SK-N-MC (cell line): ENCODE data around the gene DND1.
"Not testable (repeated sequence)": the region's sequence is repeated elsewhere in the genome, so short reads cannot be mapped to it uniquely, and the experiment has no call there.

ENCODE experiments used
- DNase-seq: peaks from one replicate; pipeline ENCODE4 v3.0.0-alpha.2; 2011; ENCODE audit warnings: low read depth, low spot score
- H3K27ac ChIP-seq: fragments of 200-600 bp; sonication (generic); 2 replicates; pipeline ENCODE4 v1.5.1; 2016; ENCODE audit warnings: mixed run types
- H3K36me3 ChIP-seq: fragments of 200-600 bp; sonication (generic); 2 replicates; pipeline ENCODE4 v1.6.1; 2017; ENCODE audit warnings: antibody characterized with exemption, low read length, mixed read lengths; ENCODE audit not compliant: insufficient read depth
- H3K4me3 ChIP-seq: fragments of 200-600 bp; sonication (generic); 2 replicates; pipeline ENCODE4 v1.5.1; 2016
- H3K9ac ChIP-seq: fragments of 200-600 bp; sonication (generic); 2 replicates; pipeline ENCODE4 v1.8.0; 2017; ENCODE audit warnings: mixed run types, mixed read lengths; ENCODE audit not compliant: insufficient read length
- H3K9me3 ChIP-seq: fragments of 200-600 bp; sonication (generic); 2 replicates; pipeline ENCODE4 v1.6.1; 2017; ENCODE audit warnings: low read depth, mild to moderate bottlenecking, antibody characterized with exemption, low read length, moderate library complexity, mixed read lengths
- EZH2 ChIP-seq: fragments of 200-600 bp; sonication (generic); IDR thresholded peaks from one replicate; pipeline ENCODE4 v1.6.1; 2017; ENCODE audit warnings: antibody characterized with exemption
- FOXP2 ChIP-seq: optimal IDR thresholded peaks from 2 replicates; pipeline ENCODE3; 2011; ENCODE audit warnings: mild to moderate bottlenecking, moderate library complexity; ENCODE audit not compliant: insufficient read depth; ENCODE audit errors: extremely low read length, control extremely low read depth
- POLR2AphosphoS5 ChIP-seq: IDR thresholded peaks from 2 replicates; pipeline ENCODE4 v1.6.1; 2012; ENCODE audit warnings: mild to moderate bottlenecking, low read depth, low read length, borderline replicate concordance

Gene DND1

DNA sequence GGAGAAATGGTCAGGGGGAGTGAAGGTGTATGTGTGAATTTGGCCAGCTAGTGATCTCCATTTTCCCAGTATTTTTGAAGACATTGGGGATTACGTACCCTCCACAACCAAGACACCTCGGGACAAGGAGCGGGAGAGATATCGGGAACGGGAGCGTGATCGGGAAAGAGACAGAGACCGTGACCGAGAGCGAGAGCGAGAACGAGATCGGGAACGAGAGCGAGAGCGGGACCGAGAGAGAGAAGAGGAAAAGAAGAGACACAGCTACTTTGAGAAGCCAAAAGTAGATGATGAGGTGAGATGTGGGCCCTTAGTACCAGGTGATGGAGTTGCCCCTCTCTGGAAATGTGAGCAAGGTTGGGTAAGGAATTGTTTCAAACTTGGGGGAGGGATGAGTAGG lies 14.5 kb downstream of the DND1 start:
- H3K36me3 ChIP-seq = peaks cover 81% of the 10 kb centered on the region
- H3K27ac ChIP-seq = no peak overlapping the region
- H3K4me3 ChIP-seq = no peak overlapping the region
- DNase-seq = no peak
- no peak overlapping the region for H3K9ac ChIP-seq
- no peaks in the 10 kb centered on the region for H3K9me3 ChIP-seq
- TF ChIP-seq POLR2AphosphoS5 (no peak), EZH2 (no peak), FOXP2 (no peak)

DNA sequence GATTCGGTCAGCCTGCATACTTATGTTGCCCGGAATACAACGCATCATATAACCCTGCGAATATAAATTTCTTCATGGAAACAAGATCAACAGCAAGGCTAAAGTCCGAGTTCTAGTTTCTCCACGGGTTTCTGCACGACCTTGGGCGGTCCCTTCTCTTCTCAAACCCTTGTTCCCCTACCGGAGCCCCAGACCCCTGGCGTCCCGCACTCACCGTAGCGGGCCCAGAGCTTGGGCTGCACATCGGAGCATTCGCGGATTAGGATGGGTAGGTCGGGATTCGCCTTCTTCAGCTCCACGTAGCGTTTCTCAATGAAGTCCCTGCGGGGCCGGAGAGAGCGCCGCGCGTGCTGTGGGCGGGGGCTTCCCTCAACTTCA lies 26.3 kb downstream of the DND1 start:
- TF ChIP-seq POLR2AphosphoS5 (no peak), FOXP2 (no peak), EZH2 (no peak)
- no peak for DNase-seq
- H3K36me3 ChIP-seq = peaks cover 57% of the 10 kb centered on the region
- peak overlapping the region; percentile 93 for H3K9ac ChIP-seq
- no peak overlapping the region for H3K27ac ChIP-seq
- H3K4me3 ChIP-seq = peak overlapping the region; percentile 85
- no peaks in the 10 kb centered on the region for H3K9me3 ChIP-seq

DNA sequence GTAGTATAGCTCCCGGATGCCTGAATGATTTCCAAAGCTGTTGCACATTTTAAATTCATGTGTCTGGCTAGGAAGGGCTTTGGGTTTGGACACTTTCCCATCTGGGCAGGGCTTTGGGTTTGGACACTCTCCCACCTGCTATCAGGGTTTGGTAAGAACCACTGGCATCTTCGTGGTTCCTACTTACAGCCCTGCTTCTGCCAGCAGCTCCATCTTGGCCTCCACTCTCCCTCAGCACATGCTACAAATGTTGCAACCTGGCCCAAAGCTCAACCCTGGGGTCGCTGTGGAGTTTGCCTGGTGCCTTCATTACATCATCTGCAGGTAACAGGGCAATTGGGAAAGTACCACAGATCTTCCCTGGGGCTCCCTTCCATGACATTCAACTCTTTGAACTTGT lies 30.7 kb downstream of the DND1 start:
- Histone ChIP-seq H3K9ac (no peak overlapping the region), H3K27ac (no peak overlapping the region), H3K4me3 (no peak overlapping the region), H3K36me3 (peaks cover 30% of the 10 kb centered on the region), H3K9me3 (no peaks in the 10 kb centered on the region)
- no peak for DNase-seq
- TF ChIP-seq FOXP2 (no peak), EZH2 (no peak), POLR2AphosphoS5 (no peak)

DNA sequence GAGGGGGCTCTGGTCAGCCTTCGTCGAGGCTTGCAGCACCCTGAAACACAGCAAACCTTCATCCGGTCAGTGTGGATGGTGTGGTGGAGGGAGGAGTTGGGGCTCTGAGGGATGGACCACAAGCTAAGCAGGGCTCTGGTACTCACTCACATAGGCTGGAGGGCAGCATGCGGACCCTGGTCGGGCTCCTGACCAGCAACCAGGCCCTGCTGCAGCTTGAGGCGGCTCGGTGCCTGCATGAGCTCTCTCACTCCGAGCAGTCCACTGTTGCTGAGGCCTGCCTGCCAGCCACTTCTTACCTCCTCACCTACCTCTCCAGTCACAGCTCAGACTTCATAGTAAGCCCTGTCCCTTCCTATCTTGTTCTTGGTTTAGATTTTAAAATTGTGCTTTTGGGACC lies 31.7 kb downstream of the DND1 start:
- no peak for DNase-seq
- Histone ChIP-seq H3K9ac (no peak overlapping the region), H3K36me3 (peaks cover 30% of the 10 kb centered on the region), H3K4me3 (no peak overlapping the region), H3K9me3 (no peaks in the 10 kb centered on the region), H3K27ac (no peak overlapping the region)
- TF ChIP-seq POLR2AphosphoS5 (no peak), EZH2 (no peak), FOXP2 (no peak)

DNA sequence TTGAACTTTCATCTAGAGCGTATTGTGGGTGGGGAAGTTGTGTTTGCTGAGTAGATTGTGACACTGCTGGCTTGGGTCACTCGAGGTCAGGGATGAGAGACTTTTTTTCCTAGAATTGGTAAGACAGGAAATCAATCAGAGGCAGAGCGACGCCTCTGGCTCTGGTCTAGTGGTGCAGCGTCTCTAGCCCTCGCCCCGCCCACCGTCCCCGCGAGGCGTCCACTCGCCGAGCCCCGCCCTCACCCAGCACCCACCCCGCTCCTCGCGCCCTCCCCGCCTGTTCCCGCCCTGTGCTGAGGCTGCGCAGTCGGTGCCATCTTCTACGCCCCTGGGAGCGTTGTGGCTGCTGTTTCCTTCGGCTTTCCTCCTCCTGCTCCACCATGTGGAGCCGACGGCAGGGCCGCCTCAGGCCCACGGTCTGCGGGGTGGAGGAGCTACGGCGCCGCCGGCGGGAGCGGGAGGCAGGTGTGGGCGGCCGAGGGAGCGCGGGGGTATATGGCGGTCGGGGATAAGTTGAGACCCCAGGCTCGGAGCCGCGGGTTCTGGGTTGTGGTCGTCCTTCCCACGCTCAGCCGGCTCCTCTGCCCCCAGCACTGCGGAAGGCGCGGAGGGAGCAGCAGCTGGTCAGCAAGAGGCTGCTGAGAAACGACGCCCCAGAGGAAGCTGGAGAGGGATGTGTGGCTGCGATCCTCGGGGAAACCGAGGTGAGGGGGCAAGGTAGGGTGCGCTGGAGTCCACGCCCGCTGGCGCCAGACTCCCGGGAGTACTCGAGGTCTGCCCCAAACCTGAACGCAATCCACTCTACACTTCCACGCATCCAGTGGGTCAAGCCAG lies 34.0 kb downstream of the DND1 start, which contains the start of gene TMCO6:
TSS of gene TMCO6 (plus strand) at position 304 of the 834 bp plus-strand sequence. CDS start at position 381, 77 bp downstream.
- Histone ChIP-seq H3K9ac (peak within 1 kb of the TSS; percentile 91), H3K4me3 (peak within 1 kb of the TSS; percentile 93)
- DNase-seq = peak; percentile 67

DNA sequence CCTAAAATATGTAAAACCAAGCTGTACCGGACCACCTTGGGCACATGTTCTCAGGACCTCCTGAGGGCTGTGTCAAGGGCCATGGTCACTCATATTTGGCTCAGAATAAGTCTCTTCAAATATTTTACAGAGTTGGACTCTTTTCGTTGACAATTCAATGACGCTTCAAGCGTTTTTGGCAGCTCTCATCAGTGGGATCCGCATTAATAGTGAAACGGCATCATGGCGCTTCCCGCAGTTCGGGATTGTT lies 34.6 kb downstream of the DND1 start:
- Histone ChIP-seq H3K36me3 (peaks cover 11% of the 10 kb centered on the region), H3K4me3 (peak overlapping the region; percentile 93), H3K9ac (peak overlapping the region; percentile 62), H3K27ac (peak overlapping the region; percentile 84)
- H3K9me3 ChIP-seq, DNase-seq: not testable (repeated sequence)

More for the DNA sequence above, 34.0 kb downstream of the DND1 start, which contains the start of gene TMCO6:
- H3K9me3 ChIP-seq = no peaks in the 10 kb centered on the region
- peaks cover 16% of the 10 kb centered on the region for H3K36me3 ChIP-seq
- peak within 1 kb of the TSS; percentile 84 for H3K27ac ChIP-seq
- TF ChIP-seq FOXP2 (no peak), EZH2 (no peak), POLR2AphosphoS5 (peak; percentile 98)

DNA sequence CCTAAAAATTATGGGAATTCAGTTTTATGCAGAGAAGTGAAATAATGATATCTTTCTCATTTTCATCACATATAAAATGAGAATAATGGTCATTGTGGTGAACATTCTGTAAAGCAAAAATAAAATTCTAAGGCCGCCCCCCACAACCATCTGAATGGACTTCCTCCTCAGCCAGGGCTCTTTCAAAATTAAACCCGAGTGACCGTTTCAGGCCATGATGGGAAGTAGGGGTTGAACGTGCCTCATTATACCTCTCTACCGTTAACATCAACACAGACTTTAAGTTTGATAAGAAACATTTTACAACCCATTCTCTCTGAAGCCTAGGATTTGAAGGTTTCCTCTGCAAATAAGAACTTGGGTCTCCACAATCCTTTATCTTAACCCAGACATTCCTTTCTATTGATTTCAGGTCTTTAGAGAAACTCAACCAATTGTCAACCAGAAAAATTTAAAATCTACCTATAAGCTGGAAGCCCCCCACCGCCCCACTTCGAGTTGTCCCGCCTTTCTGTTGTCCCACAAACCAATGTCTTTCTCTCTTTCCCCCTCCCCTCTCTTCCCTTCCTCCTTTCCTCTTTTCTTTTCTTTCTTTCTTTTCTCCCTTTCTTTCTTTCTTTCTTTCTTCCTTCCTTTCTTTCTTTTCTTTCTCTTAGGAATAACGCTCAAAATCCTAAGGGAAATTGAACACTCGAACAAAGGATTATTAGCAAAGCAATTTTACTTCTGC lies 35.8 kb downstream of the DND1 start:
- Histone ChIP-seq H3K36me3 (peaks cover 2% of the 10 kb centered on the region; the same call in 1 of the 2 replicates), H3K27ac (no peak overlapping the region), H3K4me3 (no peak overlapping the region), H3K9ac (no peak overlapping the region), H3K9me3 (no peaks in the 10 kb centered on the region)
- DNase-seq = no peak
- TF ChIP-seq FOXP2 = no peak
- no peak for TF ChIP-seq POLR2AphosphoS5
- TF ChIP-seq EZH2 = no peak

DNA sequence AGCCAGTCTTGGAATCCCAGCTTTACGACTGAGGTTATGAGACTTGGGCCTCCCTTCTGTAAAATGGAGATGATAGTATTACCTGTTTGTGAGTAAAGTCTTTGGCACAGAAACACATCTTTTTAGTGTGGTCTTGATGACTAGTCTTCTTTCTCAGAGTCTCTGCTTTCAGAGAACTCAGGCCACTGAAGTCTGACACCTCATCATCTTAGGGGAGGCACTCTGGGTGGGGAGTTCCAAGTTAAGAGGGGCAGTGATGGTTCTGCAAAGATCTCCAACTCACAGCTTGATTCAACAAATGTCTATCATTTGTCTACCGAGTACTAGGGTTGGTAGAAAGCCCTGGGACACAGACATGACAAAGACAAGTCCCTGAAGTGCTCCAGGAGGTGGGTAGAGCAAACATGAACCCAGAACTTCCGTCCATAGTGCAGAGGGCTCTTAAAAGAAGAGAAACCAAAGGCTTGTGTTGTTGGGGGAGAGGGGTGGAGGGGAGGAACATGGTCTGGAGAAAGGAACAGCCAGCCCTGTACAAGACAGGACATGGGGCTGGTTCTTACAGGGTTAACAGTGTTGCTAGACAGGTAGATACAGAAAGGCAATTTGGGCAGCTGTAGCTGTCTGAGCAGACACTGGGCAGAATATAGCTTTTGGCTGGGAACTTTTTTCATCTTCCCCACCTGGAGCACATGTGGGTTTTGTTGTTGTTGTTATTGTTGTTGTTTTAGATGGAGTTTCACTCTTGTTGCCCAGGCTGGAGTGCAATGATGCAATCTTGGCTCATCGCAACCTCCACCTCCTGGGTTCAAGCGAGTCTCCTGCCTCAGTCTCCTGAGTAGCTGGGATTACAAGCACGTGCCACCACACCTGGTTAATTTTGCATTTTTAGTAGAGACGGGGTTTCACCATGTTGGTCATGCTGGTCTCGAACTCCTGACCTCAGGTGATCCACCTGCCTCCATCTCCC lies 37.8 kb downstream of the DND1 start:
- Histone ChIP-seq H3K4me3 (no peak overlapping the region), H3K27ac (no peak overlapping the region), H3K9me3 (no peaks in the 10 kb centered on the region), H3K36me3 (no peaks in the 10 kb centered on the region), H3K9ac (no peak overlapping the region)
- TF ChIP-seq EZH2 (no peak), FOXP2 (no peak)
- DNase-seq = no peak
